Midbrain (tissue), 1 donor: Measurements from ENCODE around the gene ASTE1.
"Not testable (repeated sequence)": the region's sequence is repeated elsewhere in the genome, so short reads cannot be mapped to it uniquely, and the experiment has no call there.

ENCODE experiments used
- DNase-seq: peaks from one replicate; lab custom pipeline; 2025; lab: John Stamatoyannopoulos, UW

ASTE1 gene

GRCh38 chr3:131008326-131008725 lies 18.3 kb downstream of the ASTE1 start:
- no peak for DNase-seq

GRCh38 chr3:131007782-131008181 lies 18.8 kb downstream of the ASTE1 start:
- DNase-seq: no peak

GRCh38 chr3:131007256-131007655 lies 19.4 kb downstream of the ASTE1 start:
- no peak for DNase-seq

- DNase-seq: no peak
Measured at GRCh38 chr3:131004603-131005002, 22.0 kb downstream of the ASTE1 start.

- DNase-seq: no peak
Measured at GRCh38 chr3:131001071-131001470, 25.6 kb downstream of the ASTE1 start.

GRCh38 chr3:130997289-130997688 lies 29.3 kb downstream of the ASTE1 start:
- DNase-seq: no peak

GRCh38 chr3:130992344-130992743 lies 34.3 kb downstream of the ASTE1 start:
- DNase-seq: no peak

GRCh38 chr3:130991126-130991525 lies 35.5 kb downstream of the ASTE1 start:
- DNase-seq: no peak

GRCh38 chr3:130990282-130990681 lies 36.3 kb downstream of the ASTE1 start:
- DNase-seq: no peak

GRCh38 chr3:130981469-130981868 lies 45.2 kb downstream of the ASTE1 start:
- no peak for DNase-seq

GRCh38 chr3:130979117-130979516 lies 47.5 kb downstream of the ASTE1 start:
- no peak for DNase-seq

GRCh38 chr3:130976706-130977105 lies 49.9 kb downstream of the ASTE1 start:
- DNase-seq: no peak

GRCh38 chr3:130975251-130975650 lies 51.4 kb downstream of the ASTE1 start:
- no peak for DNase-seq

- no peak for DNase-seq
Measured at GRCh38 chr3:130974201-130974600, 52.4 kb downstream of the ASTE1 start.

- DNase-seq: no peak
Measured at GRCh38 chr3:130973406-130973805, 53.2 kb downstream of the ASTE1 start.

GRCh38 chr3:130972592-130972991 lies 54.0 kb downstream of the ASTE1 start:
- DNase-seq: not testable (repeated sequence)

- no peak for DNase-seq
Measured at GRCh38 chr3:130971208-130971607, 55.4 kb downstream of the ASTE1 start.

- DNase-seq: no peak
Measured at GRCh38 chr3:130969621-130970020, 57.0 kb downstream of the ASTE1 start.

- DNase-seq: no peak
Measured at GRCh38 chr3:130968221-130968620, 58.4 kb downstream of the ASTE1 start.

GRCh38 chr3:130967281-130967680 lies 59.3 kb downstream of the ASTE1 start:
- DNase-seq: no peak

GRCh38 chr3:130963878-130964277 lies 62.7 kb downstream of the ASTE1 start:
- peak; percentile 29 for DNase-seq
